OCI-LY7 (cell line): ENCODE data around the gene PARP16.

Source experiments
- EZH2phosphoT487 ChIP-seq: fragments of 200-600 bp; sonication (generic); IDR thresholded peaks from 2 replicates; pipeline ENCODE4 v1.6.1; 2018; ENCODE audit warnings: low read depth, borderline replicate concordance, mild to moderate bottlenecking, mixed run types, antibody characterized with exemption, low read length, moderate library complexity, mixed read lengths
- TF ChIP-seq, protein P1 (sequence below): fragments of 200-600 bp; sonication (generic); conservative IDR thresholded peaks from 2 replicates; pipeline ENCODE4 v1.5.1; 2014; ENCODE audit warnings: mild to moderate bottlenecking, antibody characterized with exemption, low read length, moderate library complexity, mixed read lengths

DNA sequence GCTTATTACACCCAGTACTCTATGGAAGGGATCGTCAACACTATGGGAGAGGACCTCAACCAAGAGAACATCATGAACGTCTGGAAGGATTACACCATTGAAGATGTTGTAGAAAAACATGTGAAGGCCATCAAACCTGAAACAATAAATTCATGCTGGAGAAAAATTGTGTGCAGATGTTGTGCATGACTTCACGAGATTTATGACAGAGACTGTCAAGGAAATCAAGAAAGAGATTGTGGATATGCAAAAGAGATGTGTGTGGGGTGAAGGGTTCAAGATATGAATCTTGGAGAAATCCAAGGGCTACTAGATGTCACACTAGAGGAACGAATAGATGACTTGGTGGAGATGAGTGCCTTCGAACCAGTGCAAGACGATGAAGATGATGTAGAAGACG lies 3.5 kb upstream of the PARP16 start:
- TF ChIP-seq, protein P1, sequence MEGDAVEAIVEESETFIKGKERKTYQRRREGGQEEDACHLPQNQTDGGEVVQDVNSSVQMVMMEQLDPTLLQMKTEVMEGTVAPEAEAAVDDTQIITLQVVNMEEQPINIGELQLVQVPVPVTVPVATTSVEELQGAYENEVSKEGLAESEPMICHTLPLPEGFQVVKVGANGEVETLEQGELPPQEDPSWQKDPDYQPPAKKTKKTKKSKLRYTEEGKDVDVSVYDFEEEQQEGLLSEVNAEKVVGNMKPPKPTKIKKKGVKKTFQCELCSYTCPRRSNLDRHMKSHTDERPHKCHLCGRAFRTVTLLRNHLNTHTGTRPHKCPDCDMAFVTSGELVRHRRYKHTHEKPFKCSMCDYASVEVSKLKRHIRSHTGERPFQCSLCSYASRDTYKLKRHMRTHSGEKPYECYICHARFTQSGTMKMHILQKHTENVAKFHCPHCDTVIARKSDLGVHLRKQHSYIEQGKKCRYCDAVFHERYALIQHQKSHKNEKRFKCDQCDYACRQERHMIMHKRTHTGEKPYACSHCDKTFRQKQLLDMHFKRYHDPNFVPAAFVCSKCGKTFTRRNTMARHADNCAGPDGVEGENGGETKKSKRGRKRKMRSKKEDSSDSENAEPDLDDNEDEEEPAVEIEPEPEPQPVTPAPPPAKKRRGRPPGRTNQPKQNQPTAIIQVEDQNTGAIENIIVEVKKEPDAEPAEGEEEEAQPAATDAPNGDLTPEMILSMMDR = no peak
- TF ChIP-seq EZH2phosphoT487 = no peak
